ENCODE measurements around the gene ZFAND2B.

GRCh38 chr2:219174146-219174545, 32.4 kb upstream of the ZFAND2B start:
- TF ChIP-seq CTCF (IDR thresholded peaks at IDR 0.05; ENCODE audit: poor library complexity, severe bottlenecking) (no peak), POLR2AphosphoS5 (IDR thresholded peaks at IDR 0.05) (no peak), RAD21 (conservative IDR thresholded peaks at IDR 0.05) (no peak), SMC3 (conservative IDR thresholded peaks at IDR 0.05; ENCODE audit: poor library complexity) (no peak), EZH2 (IDR thresholded peaks at IDR 0.05; ENCODE audit: borderline replicate concordance, insufficient read depth, low read length, poor library complexity, severe bottlenecking) (no peak), EP300 (conservative IDR thresholded peaks at IDR 0.05; ENCODE audit: poor library complexity, severe bottlenecking) (no peak), MXI1 (conservative IDR thresholded peaks at IDR 0.05; ENCODE audit: poor library complexity, severe bottlenecking) (no peak), TAF1 (IDR thresholded peaks at IDR 0.05; ENCODE audit: low read depth) (no peak)
